Measurements from ENCODE around the gene TOM1L1.
"Not testable (repeated sequence)": the region's sequence is repeated elsewhere in the genome, so short reads cannot be mapped to it uniquely, and the experiment has no call there.

Gene TOM1L1, protein sequence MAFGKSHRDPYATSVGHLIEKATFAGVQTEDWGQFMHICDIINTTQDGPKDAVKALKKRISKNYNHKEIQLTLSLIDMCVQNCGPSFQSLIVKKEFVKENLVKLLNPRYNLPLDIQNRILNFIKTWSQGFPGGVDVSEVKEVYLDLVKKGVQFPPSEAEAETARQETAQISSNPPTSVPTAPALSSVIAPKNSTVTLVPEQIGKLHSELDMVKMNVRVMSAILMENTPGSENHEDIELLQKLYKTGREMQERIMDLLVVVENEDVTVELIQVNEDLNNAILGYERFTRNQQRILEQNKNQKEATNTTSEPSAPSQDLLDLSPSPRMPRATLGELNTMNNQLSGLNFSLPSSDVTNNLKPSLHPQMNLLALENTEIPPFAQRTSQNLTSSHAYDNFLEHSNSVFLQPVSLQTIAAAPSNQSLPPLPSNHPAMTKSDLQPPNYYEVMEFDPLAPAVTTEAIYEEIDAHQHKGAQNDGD

GRCh38 chr17:54900457-54901229 is at the start of gene TOM1L1:
Gene TOM1L1 (plus strand): TSS chr17:54900852. CDS start chr17:54900866, 14 bp downstream.
- no peak for FAIRE-seq

- no peak for FAIRE-seq
Measured at GRCh38 chr17:54859187-54859586, 41.5 kb upstream of the TOM1L1 start.

- FAIRE-seq: no peak
Measured at GRCh38 chr17:54860617-54861470, 39.8 kb upstream of the TOM1L1 start.

GRCh38 chr17:54861471-54861983 is 39.1 kb upstream of the TOM1L1 start:
- no peak for FAIRE-seq

- FAIRE-seq: no peak
Measured at GRCh38 chr17:54863176-54863575, 37.5 kb upstream of the TOM1L1 start.

GRCh38 chr17:54864070-54864469 is 36.6 kb upstream of the TOM1L1 start:
- FAIRE-seq: no peak

- FAIRE-seq: no peak
Measured at GRCh38 chr17:54864636-54865356, 35.9 kb upstream of the TOM1L1 start.

DNA sequence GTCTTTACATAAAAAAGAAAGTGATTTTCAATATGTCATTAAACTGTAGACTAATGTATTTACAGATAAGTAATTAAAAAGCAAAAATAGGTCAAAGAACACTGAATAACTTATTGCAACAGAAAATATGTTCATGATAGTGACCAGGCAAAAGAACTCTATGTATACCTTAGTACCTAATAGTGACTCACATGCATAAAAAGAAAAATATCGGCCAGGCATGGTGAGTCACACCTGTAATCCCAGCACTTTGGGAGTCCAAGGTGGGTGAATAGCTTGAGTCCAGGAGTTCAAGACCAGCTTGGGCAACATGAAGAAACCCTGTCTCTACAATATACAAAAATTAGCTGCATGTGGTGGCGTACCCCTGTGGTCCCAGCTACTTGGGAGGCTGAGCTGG is 33.0 kb upstream of the TOM1L1 start:
- no peak for FAIRE-seq

- FAIRE-seq: no peak
Measured at GRCh38 chr17:54870671-54871175, 29.9 kb upstream of the TOM1L1 start.

- FAIRE-seq: not testable (repeated sequence)
Measured at GRCh38 chr17:54875906-54876305, 24.7 kb upstream of the TOM1L1 start.

GRCh38 chr17:54876656-54877195 is 23.9 kb upstream of the TOM1L1 start:
- no peak for FAIRE-seq

GRCh38 chr17:54881255-54881972 is 19.2 kb upstream of the TOM1L1 start:
- no peak for FAIRE-seq

GRCh38 chr17:54882371-54882770 is 18.3 kb upstream of the TOM1L1 start:
- no peak for FAIRE-seq

- no peak for FAIRE-seq
Measured at GRCh38 chr17:54882950-54883349, 17.7 kb upstream of the TOM1L1 start.

GRCh38 chr17:54883939-54884338 is 16.7 kb upstream of the TOM1L1 start:
- no peak for FAIRE-seq

GRCh38 chr17:54887787-54888186 is 12.9 kb upstream of the TOM1L1 start:
- FAIRE-seq: no peak

- no peak for FAIRE-seq
Measured at GRCh38 chr17:54888254-54888653, 12.4 kb upstream of the TOM1L1 start.

DNA sequence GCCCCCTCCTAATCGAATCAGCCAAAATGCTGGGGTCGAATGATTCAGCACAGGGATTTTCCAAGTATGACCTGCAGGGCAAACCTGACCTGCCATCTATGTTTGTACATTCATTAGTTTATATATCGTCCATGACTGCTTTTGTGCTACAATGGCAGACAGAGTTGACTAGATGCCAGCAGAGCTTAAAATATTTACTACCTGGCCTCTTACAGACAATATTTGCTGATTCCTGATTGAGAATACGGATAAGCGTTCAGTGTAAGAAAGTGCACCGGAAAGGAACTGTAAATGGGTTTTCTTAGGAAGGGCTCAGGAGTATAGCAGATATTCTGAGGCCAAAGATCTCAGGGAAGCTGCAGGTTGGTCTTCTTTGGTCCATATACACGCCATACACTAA is 11.7 kb upstream of the TOM1L1 start:
- FAIRE-seq: no peak

- peak; percentile 86 for FAIRE-seq
Measured at GRCh38 chr17:54891176-54891821, 9.4 kb upstream of the TOM1L1 start.

- no peak for FAIRE-seq
Measured at GRCh38 chr17:54892360-54892759, 8.3 kb upstream of the TOM1L1 start.

Data from A204.1 (cell line).